Lower lobe of right lung (tissue), 2 donors: Measurements from ENCODE around the gene PNMA6F. TPM values are rescaled to one million over a fixed set of nuclear protein-coding genes. Genes with fewer than 3 reads are reported as not detected.

ENCODE experiments used
- ATAC-seq, 2 donors: fragments of 200-7000 bp; cut with Tn5 transposase; one replicate each; pipeline ENCODE4 v1.9.1; 2020 to 2022; ENCODE audit warnings: mild to moderate bottlenecking in 2 of 2, moderate library complexity in 2 of 2
- DNase-seq: peaks from one replicate; pipeline ENCODE4 v3.0.0-alpha.2; 2020
- H3K27ac ChIP-seq: fragments of 200-600 bp; one replicate; pipeline ENCODE4 v1.8.0; 2022
- H3K27me3 ChIP-seq: fragments of 200-600 bp; one replicate; pipeline ENCODE4 v1.8.0; 2022; ENCODE audit warnings: low read depth
- H3K36me3 ChIP-seq: fragments of 200-600 bp; one replicate; pipeline ENCODE4 v1.8.0; 2022; ENCODE audit warnings: mild to moderate bottlenecking
- H3K4me1 ChIP-seq: fragments of 200-600 bp; one replicate; pipeline ENCODE4 v1.8.0; 2022
- H3K4me3 ChIP-seq: fragments of 200-600 bp; one replicate; pipeline ENCODE4 v1.8.0; 2022; ENCODE audit warnings: mild to moderate bottlenecking
- H3K9me3 ChIP-seq: fragments of 200-600 bp; one replicate; pipeline ENCODE4 v1.8.0; 2022
- CTCF ChIP-seq: fragments of 200-600 bp; IDR thresholded peaks from one replicate; pipeline ENCODE4 v1.8.0; 2022; ENCODE audit warnings: antibody characterized with exemption, mild to moderate bottlenecking
- intact Hi-C: fragments of 100-400 bp; cut with DNase I; formaldehyde crosslinking; loops from one replicate; pipeline ENCODE4 v1.11.0; 2022
- total RNA-seq: library from RNA; stranded (reverse); fragmentation: NEBNext Ultra II Directional; extraction: Animal tissue kit (Norgen Biotek cat#: 25700); gene quantifications from one replicate; pipeline ENCODE4 v1.2.1, GENCODE V29; 2021
- donor health status: DM: no; HTN: yes; CAD: no; lungs with severe emphysema.

Gene PNMA6F
- total RNA-seq, 1 donor from 2014 or later = not detected

DNA sequence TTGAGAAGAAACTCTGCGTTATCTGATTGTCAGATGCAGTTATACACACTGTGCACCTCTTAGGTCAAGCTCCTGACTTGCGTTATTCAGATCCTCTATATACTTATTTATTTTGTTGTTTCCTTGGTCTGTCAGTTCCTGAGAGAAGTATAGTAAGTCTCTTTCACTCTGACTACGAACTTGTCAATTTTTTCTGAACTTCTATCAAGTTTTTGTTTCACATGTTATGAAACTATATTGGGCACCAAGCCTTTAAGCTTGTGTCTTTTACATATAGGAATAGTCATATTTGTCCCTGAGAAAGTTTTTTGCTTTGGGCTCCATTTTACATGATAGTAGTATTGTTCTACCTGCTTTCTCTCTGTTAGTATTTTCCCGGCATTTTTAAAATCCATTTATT, 44.1 kb upstream of the PNMA6F start:
- ATAC-seq = no peak
- H3K36me3 ChIP-seq = no peaks in the 10 kb centered on the region
- H3K4me3 ChIP-seq = no peak overlapping the region
- DNase-seq = no peak
- no peaks in the 10 kb centered on the region for H3K27me3 ChIP-seq
- H3K9me3 ChIP-seq = no peaks in the 10 kb centered on the region
- H3K27ac ChIP-seq = no peak overlapping the region
- intact Hi-C loops = no loop called here
- no peaks in the 10 kb centered on the region for H3K4me1 ChIP-seq
- no peak for TF ChIP-seq CTCF

DNA sequence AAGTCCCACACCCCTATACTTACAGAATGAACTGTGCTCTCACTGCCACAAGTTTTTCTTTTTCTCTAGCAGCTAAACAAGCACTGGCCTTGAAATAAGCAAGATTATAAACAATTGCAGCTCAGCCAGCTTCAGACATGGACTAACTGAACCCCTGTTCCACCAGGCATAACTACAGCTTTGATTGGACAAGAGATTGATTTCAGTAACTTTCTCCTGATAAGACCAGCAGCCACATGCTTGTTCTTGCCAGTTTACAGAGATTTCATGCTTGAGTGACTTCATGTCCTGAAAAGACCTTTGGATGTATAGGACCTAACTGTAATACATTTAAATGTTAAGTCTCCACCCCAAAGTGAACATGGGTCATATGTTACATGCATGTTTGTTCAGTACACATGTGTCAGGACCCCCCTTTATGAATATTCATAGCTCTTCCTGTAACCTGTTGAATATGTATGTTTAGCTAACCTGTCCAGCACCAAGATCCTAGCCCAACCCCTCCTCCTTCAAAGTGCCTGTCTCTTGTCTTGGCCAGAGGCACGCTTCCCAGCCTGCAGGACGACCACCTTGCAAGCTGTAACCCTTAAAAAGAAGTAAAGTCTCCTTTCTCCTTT, 40.3 kb upstream of the PNMA6F start:
- TF ChIP-seq CTCF = no peak
- Histone ChIP-seq H3K36me3 (no peaks in the 10 kb centered on the region), H3K27ac (no peak overlapping the region), H3K4me3 (no peak overlapping the region), H3K4me1 (no peaks in the 10 kb centered on the region), H3K27me3 (no peaks in the 10 kb centered on the region), H3K9me3 (no peaks in the 10 kb centered on the region)
- no peak for DNase-seq
- intact Hi-C loops = no loop called here
- no peak for ATAC-seq

- Histone ChIP-seq H3K4me3 (no peak overlapping the region), H3K9me3 (no peaks in the 10 kb centered on the region), H3K27ac (no peak overlapping the region), H3K36me3 (no peaks in the 10 kb centered on the region), H3K4me1 (no peaks in the 10 kb centered on the region), H3K27me3 (no peaks in the 10 kb centered on the region)
- intact Hi-C loops = no loop called here
- TF ChIP-seq CTCF = no peak
- ATAC-seq = no peak
- no peak for DNase-seq
Measured at GRCh38 chrX:153357877-153358276, 36.3 kb upstream of the PNMA6F start.

GRCh38 chrX:153353416-153353815, 31.8 kb upstream of the PNMA6F start:
- intact Hi-C loops = no loop called here
- H3K27me3 ChIP-seq = no peaks in the 10 kb centered on the region
- TF ChIP-seq CTCF = no peak
- H3K4me1 ChIP-seq = no peaks in the 10 kb centered on the region
- DNase-seq = no peak
- H3K27ac ChIP-seq = no peak overlapping the region
- H3K36me3 ChIP-seq = peaks cover 5% of the 10 kb centered on the region
- ATAC-seq = no peak
- no peak overlapping the region for H3K4me3 ChIP-seq
- no peaks in the 10 kb centered on the region for H3K9me3 ChIP-seq

DNA sequence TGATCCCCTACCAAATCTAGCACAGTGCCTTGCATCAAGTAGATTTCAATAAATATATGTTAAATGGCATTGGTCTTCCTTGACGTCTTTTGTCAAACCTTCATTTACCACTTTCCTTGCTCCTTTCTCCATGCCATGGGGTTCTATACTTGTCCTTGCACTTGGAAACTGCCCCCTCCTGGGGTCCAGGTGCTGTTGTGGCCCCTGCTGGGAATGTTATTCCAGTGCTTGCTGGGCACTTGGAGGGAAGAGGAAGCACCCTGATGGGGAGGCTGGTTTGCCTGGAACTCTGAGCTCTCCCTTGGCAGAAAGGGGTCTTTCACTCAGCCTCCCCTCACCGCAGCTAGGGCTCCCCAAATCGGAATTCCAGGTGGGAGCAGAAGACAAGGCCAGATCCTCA, 31.3 kb upstream of the PNMA6F start:
- no peak for ATAC-seq
- no peaks in the 10 kb centered on the region for H3K27me3 ChIP-seq
- no peaks in the 10 kb centered on the region for H3K9me3 ChIP-seq
- peaks cover 10% of the 10 kb centered on the region for H3K36me3 ChIP-seq
- H3K4me3 ChIP-seq = no peak overlapping the region
- TF ChIP-seq CTCF = no peak
- no peaks in the 10 kb centered on the region for H3K4me1 ChIP-seq
- intact Hi-C loops = no loop called here
- DNase-seq = no peak
- no peak overlapping the region for H3K27ac ChIP-seq

DNA sequence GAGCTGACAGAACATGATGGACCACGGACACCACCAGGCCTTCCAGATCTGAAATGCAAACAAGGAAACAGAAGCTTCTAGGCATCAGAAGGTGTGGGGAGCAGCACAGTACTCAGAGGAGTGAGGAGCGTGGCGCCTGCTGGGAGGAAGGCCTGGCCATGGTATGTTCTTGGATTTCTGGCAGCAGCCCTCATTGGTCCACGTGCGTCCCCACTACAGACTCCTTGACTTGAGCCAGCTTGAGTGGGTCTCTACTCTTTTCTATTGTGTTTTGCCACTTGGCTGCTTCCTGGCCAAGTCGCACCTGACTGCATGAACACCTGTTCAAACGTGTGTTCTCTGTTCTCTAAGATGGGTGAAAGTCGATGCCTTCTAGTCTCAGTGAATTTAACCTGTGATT, 30.4 kb upstream of the PNMA6F start:
- Histone ChIP-seq H3K36me3 (peaks cover 19% of the 10 kb centered on the region), H3K27me3 (no peaks in the 10 kb centered on the region), H3K9me3 (no peaks in the 10 kb centered on the region), H3K4me3 (no peak overlapping the region), H3K27ac (no peak overlapping the region), H3K4me1 (no peaks in the 10 kb centered on the region)
- no peak for TF ChIP-seq CTCF
- DNase-seq = no peak
- no peak for ATAC-seq
- intact Hi-C loops = no loop called here
